Esophagus squamous epithelium (tissue), 5 donors: Measurements from ENCODE around the gene FHIT. TPM values are rescaled to one million over a fixed set of nuclear protein-coding genes. Genes with fewer than 3 reads are reported as not detected.

Experiments
- DNase-seq: peaks from one replicate; lab custom pipeline; 2025; lab: John Stamatoyannopoulos, UW
- H3K27ac ChIP-seq, 4 donors: fragments of 200-600 bp; sonication (generic); one replicate each; pipeline ENCODE4 v1.5.1; 2016 to 2019; ENCODE audit warnings: mild to moderate bottlenecking in 1 of 4
- H3K27me3 ChIP-seq, 4 donors: fragments of 200-600 bp; sonication (generic); 1 replicate in 3 of 4; 2 replicates in 1 of 4; pipeline versions ENCODE4 v1.5.1 to v1.6.0; 2017 to 2021; ENCODE audit warnings: antibody characterized with exemption in 1 of 4
- H3K36me3 ChIP-seq, 3 donors: fragments of 200-600 bp; sonication (generic); one replicate each; pipeline ENCODE4 v1.5.1; 2016 to 2019
- H3K4me1 ChIP-seq, 3 donors: fragments of 200-600 bp; sonication (generic); one replicate each; pipeline ENCODE4 v1.5.1; 2017 to 2019
- H3K4me3 ChIP-seq, 4 donors: fragments of 200-600 bp; sonication (generic); 1 replicate in 3 of 4; 2 replicates in 1 of 4; pipeline ENCODE4 v1.5.1; 2016 to 2019; ENCODE audit warnings: mild to moderate bottlenecking in 2 of 4, moderate library complexity in 1 of 4
- H3K9me3 ChIP-seq, 3 donors: fragments of 200-600 bp; sonication (generic); one replicate each; pipeline ENCODE4 v1.5.1; 2016 to 2019
- POLR2A ChIP-seq, 4 donors: fragments of 450-650 bp; IDR thresholded peaks; one replicate each; pipeline ENCODE4 v1.6.1; 2017; ENCODE audit warnings: antibody characterized with exemption in 4 of 4, mild to moderate bottlenecking in 4 of 4, moderate library complexity in 3 of 4
- WGBS, 2 donors: methylation state at CpG; one replicate each; pipeline ENCODE4 v1.1.5; 2018; 5-methylcytosine and 5-hydroxymethylcytosine counted together
- intact Hi-C: fragments of 100-400 bp; cut with DNase I; formaldehyde crosslinking; loops from one replicate; pipeline ENCODE4 v1.15.0; 2022
- total RNA-seq, 4 donors: library from RNA; depleted of rRNA; stranded (reverse); fragments of >200 nt; gene quantifications; one replicate each; pipeline ENCODE4 v1.1.0, GENCODE V29; 2016
- TF ChIP-seq, protein P1 (sequence below), 6 experiments: fragments of 450-650 bp in 4 of 6; fragments of 200-600 bp in 2 of 6; sonication (generic) in 2 of 6; IDR thresholded peaks; one replicate each; pipeline ENCODE4 v1.5.1; 2016 to 2019; ENCODE audit warnings: antibody characterized with exemption in 6 of 6, mild to moderate bottlenecking in 4 of 6, moderate library complexity in 4 of 6
- donor health status: DM: yes; HTN: yes; CAD: no.

Gene FHIT
- total RNA-seq, 4 donors from 2014 or later, result 0.64 to 5.7 (median 3.1) TPM

DNA sequence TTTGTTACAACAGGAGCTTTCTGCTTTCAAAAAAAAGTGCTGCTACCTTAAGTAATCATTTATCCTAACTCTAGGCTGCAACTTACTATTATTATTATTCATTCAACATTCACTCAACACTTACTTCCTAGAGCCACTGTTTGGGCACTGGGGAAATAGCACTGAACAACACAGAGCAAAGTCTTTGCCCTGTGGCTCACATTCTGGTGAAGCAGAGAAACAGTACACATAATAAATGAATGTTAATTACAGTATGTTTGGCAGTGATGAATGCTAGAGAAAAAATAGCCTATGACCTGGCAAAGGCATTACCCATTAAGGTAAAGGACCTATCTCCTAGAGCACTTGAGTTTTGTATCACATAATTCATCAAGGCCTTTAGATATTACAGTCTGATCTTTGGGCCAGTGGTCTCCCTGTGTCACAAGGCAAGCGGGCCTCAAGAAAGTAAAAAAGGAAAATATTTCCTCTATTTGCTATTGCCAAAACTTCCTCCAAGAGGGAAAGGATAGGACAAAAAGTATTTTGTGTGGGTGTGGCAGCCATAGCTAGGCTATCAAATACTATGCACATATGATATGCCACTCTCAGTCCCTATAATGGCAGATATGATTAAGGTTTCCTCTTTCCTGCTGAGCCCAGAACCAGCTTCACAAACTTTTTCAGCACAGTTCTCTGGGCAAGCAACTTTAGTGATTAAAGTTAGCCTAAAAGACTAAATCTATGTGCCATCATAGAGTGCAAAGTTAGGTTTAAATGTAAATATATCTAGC is 142.8 kb downstream of the FHIT start:
- Histone ChIP-seq H3K36me3 (no peaks in the 10 kb centered on the region), H3K4me3 (no peak overlapping the region), H3K27me3 (no peaks in the 10 kb centered on the region), H3K4me1 (no peaks in the 10 kb centered on the region), H3K9me3 (no peaks in the 10 kb centered on the region), H3K27ac (no peak overlapping the region)
- intact Hi-C loops, result no loop called here
- DNase-seq, result no peak
- TF ChIP-seq POLR2A (IDR thresholded peaks at IDR 0.05), result no peak
- TF ChIP-seq, protein P1, sequence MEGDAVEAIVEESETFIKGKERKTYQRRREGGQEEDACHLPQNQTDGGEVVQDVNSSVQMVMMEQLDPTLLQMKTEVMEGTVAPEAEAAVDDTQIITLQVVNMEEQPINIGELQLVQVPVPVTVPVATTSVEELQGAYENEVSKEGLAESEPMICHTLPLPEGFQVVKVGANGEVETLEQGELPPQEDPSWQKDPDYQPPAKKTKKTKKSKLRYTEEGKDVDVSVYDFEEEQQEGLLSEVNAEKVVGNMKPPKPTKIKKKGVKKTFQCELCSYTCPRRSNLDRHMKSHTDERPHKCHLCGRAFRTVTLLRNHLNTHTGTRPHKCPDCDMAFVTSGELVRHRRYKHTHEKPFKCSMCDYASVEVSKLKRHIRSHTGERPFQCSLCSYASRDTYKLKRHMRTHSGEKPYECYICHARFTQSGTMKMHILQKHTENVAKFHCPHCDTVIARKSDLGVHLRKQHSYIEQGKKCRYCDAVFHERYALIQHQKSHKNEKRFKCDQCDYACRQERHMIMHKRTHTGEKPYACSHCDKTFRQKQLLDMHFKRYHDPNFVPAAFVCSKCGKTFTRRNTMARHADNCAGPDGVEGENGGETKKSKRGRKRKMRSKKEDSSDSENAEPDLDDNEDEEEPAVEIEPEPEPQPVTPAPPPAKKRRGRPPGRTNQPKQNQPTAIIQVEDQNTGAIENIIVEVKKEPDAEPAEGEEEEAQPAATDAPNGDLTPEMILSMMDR (IDR thresholded peaks at IDR 0.05), result no peak
- WGBS, 2 donors, result 0 to 87% methylated on average over 1 of the region's 1 CpG

DNA sequence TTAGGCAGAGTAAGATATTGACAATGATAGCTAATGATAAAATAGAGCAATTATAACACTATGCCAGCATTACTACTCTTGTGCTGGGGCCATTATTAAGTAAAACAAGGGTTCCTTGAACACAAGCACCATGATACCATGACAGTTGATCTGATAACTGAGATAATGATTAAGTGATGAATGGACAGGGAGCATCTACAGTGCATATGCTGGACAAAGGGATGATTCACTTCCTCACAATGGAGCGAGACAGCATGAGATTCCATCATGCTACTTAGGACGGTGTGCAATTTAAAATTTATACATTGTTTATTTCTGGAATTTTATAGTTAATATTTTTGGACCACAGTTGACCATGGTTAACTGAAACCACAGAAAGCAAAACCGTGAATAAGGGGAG is 156.6 kb downstream of the FHIT start:
- intact Hi-C loops, result no loop called here
- TF ChIP-seq, protein P1 (IDR thresholded peaks at IDR 0.05), result no peak
- no peak for TF ChIP-seq POLR2A (IDR thresholded peaks at IDR 0.05)

DNA sequence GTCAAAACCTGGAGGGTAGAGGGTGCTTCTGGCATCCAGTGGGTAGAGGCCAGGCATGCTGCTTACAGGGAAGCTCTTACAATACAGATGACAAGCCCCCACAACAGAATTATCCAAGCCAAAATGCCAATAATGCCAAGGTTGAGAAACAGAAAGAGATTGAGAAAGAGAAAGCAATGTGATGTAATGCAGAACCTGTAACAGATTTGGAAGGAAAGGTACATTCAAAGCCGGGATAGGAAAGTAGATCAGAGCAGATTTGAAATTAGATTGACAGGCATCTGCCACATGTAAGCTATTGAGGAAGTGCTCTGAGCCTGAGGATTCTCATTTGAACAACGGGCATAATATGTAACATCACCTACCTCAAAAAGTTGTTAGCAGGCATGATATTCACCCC is 157.9 kb downstream of the FHIT start:
- Histone ChIP-seq H3K9me3 (no peaks in the 10 kb centered on the region), H3K27ac (no peak overlapping the region), H3K4me1 (no peaks in the 10 kb centered on the region), H3K27me3 (no peaks in the 10 kb centered on the region), H3K36me3 (no peaks in the 10 kb centered on the region), H3K4me3 (no peak overlapping the region)
- DNase-seq, result no peak
- 73 to 76% methylated on average over 2 of the region's 2 CpGs for WGBS, 2 donors
- intact Hi-C loops, result no loop called here
- no peak for TF ChIP-seq POLR2A (IDR thresholded peaks at IDR 0.05)
- TF ChIP-seq, protein P1 (IDR thresholded peaks at IDR 0.05), result no peak

More for the DNA sequence above, 156.6 kb downstream of the FHIT start:
- 85 to 88% methylated on average over 3 of the region's 3 CpGs for WGBS, 2 donors
- DNase-seq, result no peak
- Histone ChIP-seq H3K27me3 (no peaks in the 10 kb centered on the region), H3K4me3 (no peak overlapping the region), H3K36me3 (no peaks in the 10 kb centered on the region), H3K27ac (no peak overlapping the region), H3K4me1 (no peaks in the 10 kb centered on the region), H3K9me3 (no peaks in the 10 kb centered on the region)

DNA sequence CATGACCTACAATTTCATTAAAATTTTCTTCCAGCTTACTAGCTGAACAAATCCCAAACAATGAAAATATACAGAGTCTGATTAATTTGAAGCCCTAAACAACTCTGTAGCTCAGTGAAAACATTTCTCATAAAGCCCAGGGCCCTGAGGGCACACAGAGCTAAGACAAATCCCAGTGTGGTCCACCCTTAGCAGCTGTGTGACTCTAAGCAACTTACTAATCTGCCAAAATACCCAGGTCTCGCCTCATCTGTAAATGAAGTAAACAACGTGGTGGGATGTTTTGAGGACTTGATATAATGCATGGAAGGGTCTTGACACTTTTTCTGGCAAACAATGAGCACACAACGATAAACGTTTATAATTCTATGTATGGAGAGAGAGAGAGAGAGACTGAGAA is 158.4 kb downstream of the FHIT start:
- no peak overlapping the region for H3K4me3 ChIP-seq
- H3K27ac ChIP-seq, result no peak overlapping the region
- H3K36me3 ChIP-seq, result no peaks in the 10 kb centered on the region
- TF ChIP-seq POLR2A (IDR thresholded peaks at IDR 0.05), result no peak
- TF ChIP-seq, protein P1 (IDR thresholded peaks at IDR 0.05), result no peak
- no peaks in the 10 kb centered on the region for H3K9me3 ChIP-seq
- WGBS, 2 donors, result 13 to 47% methylated on average over 1 to 4 of the region's 4 CpGs
- no peaks in the 10 kb centered on the region for H3K27me3 ChIP-seq
- DNase-seq, result no peak
- no peaks in the 10 kb centered on the region for H3K4me1 ChIP-seq
- intact Hi-C loops, result no loop called here

DNA sequence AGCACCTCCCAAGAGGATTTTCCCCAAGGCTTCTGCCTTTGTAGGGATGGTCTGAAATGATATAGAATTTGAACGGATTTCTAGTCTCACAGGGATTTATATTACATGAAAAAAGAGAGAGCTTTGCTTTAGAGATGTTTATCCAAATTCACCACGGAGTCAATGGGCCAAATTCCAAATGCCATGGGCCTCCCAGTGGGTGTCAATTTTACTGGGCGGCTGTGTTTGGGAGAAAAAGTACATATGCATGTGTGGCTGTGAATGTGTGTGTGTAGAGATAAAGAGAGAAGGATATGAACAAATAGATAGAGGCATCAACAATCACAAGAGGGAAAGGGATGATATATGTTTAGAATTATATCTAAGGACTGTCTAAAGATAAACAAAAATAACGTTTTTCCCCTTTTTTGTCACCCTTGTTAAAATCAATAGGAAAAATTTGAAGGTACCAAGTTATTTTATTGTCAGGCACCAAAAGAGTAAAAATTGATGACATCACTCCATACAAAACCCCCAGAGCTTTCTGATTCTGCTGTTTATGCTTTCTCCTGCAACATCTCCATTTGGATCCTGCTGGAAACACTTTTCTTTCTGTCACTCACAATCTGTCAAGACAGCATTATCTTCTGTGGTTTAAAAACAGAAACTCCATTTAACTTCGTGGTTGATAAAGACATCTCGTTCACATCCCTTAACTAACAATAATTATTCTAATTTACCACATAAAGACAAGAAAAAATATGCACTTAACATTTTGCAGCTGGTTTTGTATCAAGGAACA is 160.7 kb downstream of the FHIT start:
- H3K9me3 ChIP-seq, result no peaks in the 10 kb centered on the region
- no peaks in the 10 kb centered on the region for H3K4me1 ChIP-seq
- WGBS, 2 donors, result 45 to 65% methylated on average over 6 of the region's 6 CpGs
- H3K27me3 ChIP-seq, result no peaks in the 10 kb centered on the region
- no peak for DNase-seq
- H3K4me3 ChIP-seq, result no peak overlapping the region
- no peak overlapping the region for H3K27ac ChIP-seq
- no peaks in the 10 kb centered on the region for H3K36me3 ChIP-seq
- TF ChIP-seq, protein P1 (IDR thresholded peaks at IDR 0.05), result no peak
- TF ChIP-seq POLR2A (IDR thresholded peaks at IDR 0.05), result no peak
- intact Hi-C loops, result no loop called here
